Suprapubic skin (tissue), 3 donors: ENCODE data around the gene CARHSP1.

Experiments used
- EP300 ChIP-seq: sonication (generic); formaldehyde crosslinking; IDR thresholded peaks from one replicate; pipeline ENCODE4 v1.6.1; 2017; ENCODE audit warnings: antibody characterized with exemption
- POLR2A ChIP-seq, 2 donors: fragments of 450-650 bp; IDR thresholded peaks; one replicate each; pipeline ENCODE4 v1.6.1; 2017; ENCODE audit warnings: antibody characterized with exemption in 2 of 2, mild to moderate bottlenecking in 2 of 2, moderate library complexity in 2 of 2
- TF ChIP-seq, protein P1 (sequence below), 2 donors: fragments of 200-600 bp in 1 of 2; fragments of 450-650 bp in 1 of 2; sonication (generic) in 1 of 2; IDR thresholded peaks; one replicate each; pipeline ENCODE4 v1.5.1; 2016 to 2019; ENCODE audit warnings: antibody characterized with exemption in 2 of 2, mild to moderate bottlenecking in 1 of 2, moderate library complexity in 1 of 2

DNA sequence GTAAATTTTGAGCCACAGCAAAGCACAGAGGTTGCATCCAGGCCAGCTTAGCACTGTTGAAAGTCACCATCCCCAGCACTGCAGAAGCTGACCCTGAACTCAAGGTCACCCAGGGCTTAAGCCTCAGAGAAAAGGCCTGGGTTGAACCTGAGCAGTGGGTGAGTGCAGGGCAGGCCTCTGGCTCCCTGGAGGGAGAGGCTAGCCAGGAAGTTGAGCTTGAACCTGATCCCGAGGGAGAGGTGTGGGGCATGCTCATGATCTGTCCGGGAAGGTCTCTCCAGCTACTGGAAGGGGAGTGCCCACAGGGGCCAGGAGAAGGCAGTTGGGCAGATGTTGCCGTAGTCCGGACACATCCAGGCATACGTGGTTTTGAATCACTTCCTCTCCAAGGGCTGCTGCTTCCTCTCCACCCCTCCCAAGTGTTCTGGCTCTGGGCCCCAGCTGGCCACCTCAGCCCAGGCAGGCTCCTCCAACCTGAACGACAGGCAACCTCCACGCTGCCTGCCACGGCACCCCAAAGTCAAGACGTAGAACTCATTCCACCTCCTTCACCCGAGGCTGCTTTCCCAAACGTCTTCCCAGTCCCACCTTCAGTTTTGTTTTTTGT, 18.4 kb downstream of the CARHSP1 start:
- TF ChIP-seq, protein P1, sequence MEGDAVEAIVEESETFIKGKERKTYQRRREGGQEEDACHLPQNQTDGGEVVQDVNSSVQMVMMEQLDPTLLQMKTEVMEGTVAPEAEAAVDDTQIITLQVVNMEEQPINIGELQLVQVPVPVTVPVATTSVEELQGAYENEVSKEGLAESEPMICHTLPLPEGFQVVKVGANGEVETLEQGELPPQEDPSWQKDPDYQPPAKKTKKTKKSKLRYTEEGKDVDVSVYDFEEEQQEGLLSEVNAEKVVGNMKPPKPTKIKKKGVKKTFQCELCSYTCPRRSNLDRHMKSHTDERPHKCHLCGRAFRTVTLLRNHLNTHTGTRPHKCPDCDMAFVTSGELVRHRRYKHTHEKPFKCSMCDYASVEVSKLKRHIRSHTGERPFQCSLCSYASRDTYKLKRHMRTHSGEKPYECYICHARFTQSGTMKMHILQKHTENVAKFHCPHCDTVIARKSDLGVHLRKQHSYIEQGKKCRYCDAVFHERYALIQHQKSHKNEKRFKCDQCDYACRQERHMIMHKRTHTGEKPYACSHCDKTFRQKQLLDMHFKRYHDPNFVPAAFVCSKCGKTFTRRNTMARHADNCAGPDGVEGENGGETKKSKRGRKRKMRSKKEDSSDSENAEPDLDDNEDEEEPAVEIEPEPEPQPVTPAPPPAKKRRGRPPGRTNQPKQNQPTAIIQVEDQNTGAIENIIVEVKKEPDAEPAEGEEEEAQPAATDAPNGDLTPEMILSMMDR (IDR thresholded peaks at IDR 0.05), result no peak
- no peak for TF ChIP-seq POLR2A (IDR thresholded peaks at IDR 0.05)
- no peak for TF ChIP-seq EP300
